Activated T-helper 1 cell treated with anti-CD3 and anti-CD28 coated beads, Interleukin-12 subunit alpha, Interleukin-12 subunit beta, Interleukin-2, Interleukin-4 antibody, amounts not matched to agents 30 ng/mL and 10 ng/mL and 1 ng/mL, durations not matched to agents 14 hours and 24 hours and 36 hours (primary cell): Measurements from ENCODE around the gene TFB2M. TPM values are rescaled to one million over a fixed set of nuclear protein-coding genes. Genes with fewer than 3 reads are reported as not detected.
A peak's percentile ranks its signal among the peaks of the same experiment; 100 is the strongest.

Experiments used
- DNase-seq: peaks from one replicate; pipeline ENCODE4 v3.0.0; 2021; ENCODE audit warnings: low spot score
- H3K27ac Mint-ChIP-seq: one replicate; pipeline ENCODE4 v1.8.0; 2021; ENCODE audit warnings: mild to moderate bottlenecking, mixed read lengths
- H3K27me3 Mint-ChIP-seq: one replicate; pipeline ENCODE4 v1.8.0; 2022; ENCODE audit warnings: mild to moderate bottlenecking, moderate library complexity, mixed read lengths; ENCODE audit not compliant: insufficient read depth
- H3K36me3 Mint-ChIP-seq: one replicate; pipeline ENCODE4 v1.8.0; 2021; ENCODE audit warnings: low read depth, mixed read lengths
- H3K4me1 Mint-ChIP-seq: one replicate; pipeline ENCODE4 v1.8.0; 2021; ENCODE audit warnings: low read depth, mixed read lengths
- H3K4me3 Mint-ChIP-seq: one replicate; pipeline ENCODE4 v1.8.0; 2021; ENCODE audit warnings: mild to moderate bottlenecking, moderate library complexity, mixed read lengths
- H3K9me3 Mint-ChIP-seq: one replicate; pipeline ENCODE4 v1.8.0; 2021; ENCODE audit warnings: mixed read lengths
- intact Hi-C: fragments of 100-400 bp; cut with micrococcal nuclease; formaldehyde crosslinking; loops from one replicate; pipeline ENCODE4 v1.15.1; 2024
- total RNA-seq: library from RNA; stranded (reverse); gene quantifications from 2 replicates; pipeline ENCODE4 v1.2.3, GENCODE V29; 2022

The TFB2M gene
- total RNA-seq, 1 donor from 2014 or later = 30.9 TPM

DNA sequence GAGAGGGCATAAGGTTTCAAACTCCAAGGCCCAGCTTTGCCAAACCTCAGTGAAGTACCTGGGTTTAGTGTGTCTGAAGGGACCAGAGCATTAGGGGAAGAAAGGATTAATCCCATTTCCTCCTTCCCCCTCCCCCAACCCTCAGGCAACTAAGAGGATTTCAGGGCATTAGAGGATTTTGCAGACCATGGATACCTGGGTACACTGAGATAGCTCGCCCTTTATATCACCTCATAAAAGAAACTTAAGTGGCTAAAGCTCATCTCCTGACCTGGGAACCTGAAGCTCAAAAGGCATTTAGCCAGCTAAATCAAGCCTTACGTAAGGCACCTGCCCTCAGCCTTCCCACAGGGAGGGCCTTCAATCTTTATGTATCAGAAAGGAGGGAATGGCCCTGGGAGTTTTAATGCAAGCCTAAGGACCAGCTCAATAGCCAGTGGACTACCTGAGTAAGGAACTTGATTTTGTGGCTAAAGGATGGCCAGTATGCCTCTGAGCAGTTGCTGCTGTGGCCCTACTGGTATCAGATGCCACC lies 32.6 kb downstream of the TFB2M start:
- H3K9me3 Mint-ChIP-seq = peaks cover 15% of the 10 kb centered on the region
- intact Hi-C loops = no loop called here

DNA sequence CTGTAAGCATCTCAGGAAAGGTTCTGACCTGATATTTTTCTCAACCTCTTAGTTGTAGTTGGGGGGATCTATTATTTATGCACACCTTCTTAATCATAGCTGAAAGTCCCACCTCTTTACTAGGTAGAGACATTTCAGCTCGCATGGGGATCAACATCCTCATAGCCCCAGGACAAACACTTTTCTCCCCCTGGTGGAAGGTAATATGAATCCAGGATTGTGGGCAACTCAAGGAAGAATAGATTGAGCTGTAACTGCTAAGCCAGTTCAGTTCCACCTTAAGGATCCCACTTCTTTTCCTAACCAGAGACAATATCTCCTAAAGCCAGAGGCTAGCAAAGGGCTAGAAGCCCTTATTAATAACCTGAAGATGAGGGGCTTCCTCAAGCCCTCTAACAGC lies 33.5 kb downstream of the TFB2M start:
- intact Hi-C loops = no loop called here
- DNase-seq = no peak
- H3K27ac Mint-ChIP-seq = no peak overlapping the region
- no peak overlapping the region for H3K4me3 Mint-ChIP-seq
- peaks cover 8% of the 10 kb centered on the region for H3K4me1 Mint-ChIP-seq
- peaks cover 9% of the 10 kb centered on the region for H3K27me3 Mint-ChIP-seq
- H3K9me3 Mint-ChIP-seq = peaks cover 16% of the 10 kb centered on the region
- H3K36me3 Mint-ChIP-seq = peaks cover 3% of the 10 kb centered on the region

More for the DNA sequence above, 32.6 kb downstream of the TFB2M start:
- Mint-ChIP-seq H3K4me1 (peaks cover 1% of the 10 kb centered on the region), H3K36me3 (no peaks in the 10 kb centered on the region), H3K4me3 (no peak overlapping the region), H3K27ac (no peak overlapping the region), H3K27me3 (peaks cover 3% of the 10 kb centered on the region)
- DNase-seq = no peak

DNA sequence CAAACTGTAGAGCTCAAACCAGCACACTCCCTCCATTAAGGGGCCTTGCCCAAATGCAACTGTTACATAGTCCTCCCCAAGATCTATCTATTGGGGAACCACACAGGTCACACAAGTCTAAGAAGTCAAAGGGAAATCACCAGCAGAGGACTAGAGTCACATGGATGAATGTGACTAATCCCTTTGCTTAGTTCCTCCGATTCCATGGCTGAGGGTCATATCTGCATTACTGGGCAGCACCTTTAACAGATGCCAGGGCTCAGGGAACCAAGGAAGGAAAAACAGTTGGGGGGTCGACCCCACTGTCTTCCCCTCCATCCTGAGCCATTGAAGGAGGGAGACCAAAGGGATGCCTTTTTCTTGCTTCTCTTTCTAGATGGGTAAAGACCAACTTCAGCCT lies 35.6 kb downstream of the TFB2M start:
- Mint-ChIP-seq H3K36me3 (peaks cover 3% of the 10 kb centered on the region), H3K4me1 (peaks cover 13% of the 10 kb centered on the region), H3K4me3 (no peak overlapping the region), H3K9me3 (peaks cover 16% of the 10 kb centered on the region), H3K27ac (no peak overlapping the region), H3K27me3 (peaks cover 9% of the 10 kb centered on the region)
- no peak for DNase-seq
- intact Hi-C loops = no loop called here

DNA sequence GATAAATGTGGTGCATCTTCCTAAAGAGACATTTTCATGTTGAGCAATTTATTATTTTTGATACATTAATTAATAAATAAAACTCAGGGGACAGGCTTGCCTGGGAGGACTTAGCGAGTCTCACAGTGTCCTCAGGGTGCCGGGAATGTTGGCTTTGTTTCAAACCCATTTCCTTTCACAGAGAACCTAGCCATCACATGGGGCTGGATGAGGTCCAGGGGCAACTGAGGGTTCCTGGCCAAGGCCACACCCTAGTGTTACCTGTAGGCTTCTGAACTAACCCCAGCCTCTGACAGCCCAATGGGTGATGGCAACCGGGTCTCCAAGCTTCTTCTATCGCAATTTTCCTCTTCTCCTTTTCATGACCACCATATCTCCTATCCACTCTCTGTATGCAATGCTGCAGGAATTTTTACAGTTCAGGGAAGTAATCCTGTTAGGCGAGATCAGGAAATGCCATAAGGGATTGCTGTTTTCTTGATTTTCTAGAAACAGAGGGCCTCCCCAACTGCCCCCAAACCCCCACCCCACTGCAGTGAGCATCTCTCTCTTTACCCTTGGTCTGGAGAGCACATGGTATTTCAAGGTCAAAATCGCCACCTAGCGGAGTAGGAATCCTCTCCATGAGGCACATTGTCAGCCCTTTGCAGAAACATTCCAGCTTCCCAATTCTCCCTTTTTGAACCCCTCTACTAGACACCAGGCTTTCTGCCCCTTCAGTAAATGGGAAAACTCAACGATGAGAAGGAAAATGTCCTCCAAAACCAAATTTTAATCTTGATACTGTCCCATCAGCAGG lies 36.9 kb downstream of the TFB2M start:
- DNase-seq = no peak
- Mint-ChIP-seq H3K36me3 (peaks cover 3% of the 10 kb centered on the region), H3K4me3 (no peak overlapping the region), H3K27me3 (peaks cover 10% of the 10 kb centered on the region), H3K9me3 (peaks cover 16% of the 10 kb centered on the region), H3K4me1 (peaks cover 13% of the 10 kb centered on the region), H3K27ac (no peak overlapping the region)
- intact Hi-C loops = no loop called here

DNA sequence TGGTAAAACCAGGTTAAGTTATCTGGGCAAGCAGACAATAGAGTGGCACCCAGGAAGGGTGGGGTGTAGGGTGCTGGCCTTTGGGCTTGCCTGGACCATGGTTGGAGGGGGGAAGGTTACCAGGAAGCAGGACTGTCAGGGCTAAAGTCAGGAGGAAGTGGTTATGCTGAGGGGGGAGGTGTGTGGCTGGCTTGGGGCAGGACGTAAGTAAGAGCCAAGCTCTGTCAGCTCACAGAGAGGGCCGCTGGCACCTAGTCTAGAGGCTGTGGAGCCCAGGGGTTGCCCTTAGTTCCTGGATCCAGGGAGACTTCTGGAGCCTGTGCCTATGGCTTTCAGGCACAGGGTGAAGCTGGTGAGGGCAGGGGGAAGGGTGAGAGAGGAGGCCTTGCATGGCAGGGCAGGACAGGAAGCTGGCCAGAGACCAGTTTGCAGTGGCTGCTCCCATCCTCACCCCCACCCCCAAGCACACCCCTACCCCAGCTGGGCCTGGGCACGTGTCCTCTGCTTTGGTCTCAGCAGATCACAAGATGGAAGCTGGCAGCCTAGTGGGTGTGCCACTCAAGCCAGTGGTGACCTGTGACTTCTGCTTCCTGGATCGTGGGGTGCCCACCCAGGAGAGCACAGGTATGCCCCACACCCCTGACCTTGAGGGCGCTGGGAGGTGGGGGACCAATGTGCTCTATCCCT lies 38.5 kb downstream of the TFB2M start:
- DNase-seq = no peak
- H3K27me3 Mint-ChIP-seq = peaks cover 10% of the 10 kb centered on the region
- intact Hi-C loops = no loop called here
- H3K4me3 Mint-ChIP-seq = peak overlapping the region; percentile 12
- peak overlapping the region; percentile 70 for H3K27ac Mint-ChIP-seq
- H3K36me3 Mint-ChIP-seq = peaks cover 3% of the 10 kb centered on the region
- H3K4me1 Mint-ChIP-seq = peaks cover 13% of the 10 kb centered on the region
- H3K9me3 Mint-ChIP-seq = peaks cover 16% of the 10 kb centered on the region

DNA sequence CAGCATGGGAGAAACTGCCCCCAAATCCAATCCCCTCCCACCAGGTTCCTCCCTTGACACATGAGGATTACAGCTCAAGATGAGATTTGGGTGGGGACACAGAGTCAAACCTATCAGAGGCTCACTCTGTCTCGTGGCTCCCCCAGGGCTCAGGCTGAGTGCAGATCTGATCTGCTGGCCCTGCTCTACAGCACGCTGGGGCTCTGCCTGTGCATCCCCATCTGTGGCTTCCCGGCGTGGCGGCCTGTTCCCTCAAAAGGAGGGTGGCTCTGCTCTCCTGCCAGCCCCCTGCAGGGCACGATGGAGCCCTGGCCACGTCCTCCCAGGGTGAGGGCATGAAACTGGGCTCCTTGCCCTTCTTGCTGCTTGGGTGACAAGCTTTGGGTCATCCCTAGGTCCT lies 39.1 kb downstream of the TFB2M start:
- no peak for DNase-seq
- H3K27me3 Mint-ChIP-seq = peaks cover 10% of the 10 kb centered on the region
- H3K4me1 Mint-ChIP-seq = peaks cover 13% of the 10 kb centered on the region
- intact Hi-C loops = no loop called here
- H3K36me3 Mint-ChIP-seq = peaks cover 3% of the 10 kb centered on the region
- H3K9me3 Mint-ChIP-seq = peaks cover 16% of the 10 kb centered on the region
- no peak overlapping the region for H3K4me3 Mint-ChIP-seq
- H3K27ac Mint-ChIP-seq = peak overlapping the region; percentile 70

DNA sequence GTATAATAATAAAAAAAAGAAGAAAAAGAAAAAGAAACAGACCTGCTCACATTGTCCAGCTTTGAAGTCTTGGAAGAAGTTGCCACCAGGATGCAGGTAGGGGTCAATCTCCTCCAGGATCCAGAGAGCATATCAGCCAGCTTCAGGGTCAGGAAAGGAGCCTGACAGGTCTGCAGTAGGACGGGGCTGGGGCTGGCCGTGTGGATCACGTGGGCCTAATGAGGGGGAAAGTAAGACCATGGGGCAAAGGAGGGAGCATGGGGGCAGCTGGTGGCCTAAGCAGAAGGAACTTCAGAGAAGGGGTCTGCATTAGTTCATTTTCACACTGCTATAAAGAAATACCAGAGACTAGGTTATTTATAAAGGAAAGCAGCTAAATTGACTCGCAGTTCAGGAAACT lies 39.7 kb downstream of the TFB2M start:
- no peak for DNase-seq
- intact Hi-C loops = no loop called here
- Mint-ChIP-seq H3K27ac (no peak overlapping the region), H3K4me1 (peaks cover 13% of the 10 kb centered on the region), H3K36me3 (peaks cover 3% of the 10 kb centered on the region), H3K4me3 (no peak overlapping the region), H3K27me3 (peaks cover 10% of the 10 kb centered on the region), H3K9me3 (peaks cover 16% of the 10 kb centered on the region)

DNA sequence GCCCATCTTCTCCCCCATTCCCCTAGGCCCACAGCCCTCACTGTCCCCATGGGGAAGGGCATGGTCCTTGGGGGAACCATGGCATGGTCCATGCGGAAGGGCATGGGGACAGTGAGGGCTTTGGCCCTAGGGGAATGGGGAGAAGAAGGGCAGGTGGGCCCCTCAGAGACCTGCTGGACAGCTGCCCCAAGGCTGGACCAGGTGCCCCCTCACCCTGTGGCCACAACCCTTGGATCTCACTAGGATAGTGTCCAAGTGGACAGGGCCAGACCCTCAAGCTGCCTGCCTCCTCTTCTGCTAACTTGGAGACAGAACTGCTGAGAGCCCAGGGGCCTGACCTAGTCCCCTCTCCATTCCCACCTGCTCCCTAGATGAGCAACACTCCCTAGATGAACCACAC lies 46.5 kb downstream of the TFB2M start:
- no peaks in the 10 kb centered on the region for H3K36me3 Mint-ChIP-seq
- peaks cover 16% of the 10 kb centered on the region for H3K9me3 Mint-ChIP-seq
- no peaks in the 10 kb centered on the region for H3K4me1 Mint-ChIP-seq
- intact Hi-C loops = no loop called here
- H3K27ac Mint-ChIP-seq = no peak overlapping the region
- H3K27me3 Mint-ChIP-seq = no peaks in the 10 kb centered on the region
- DNase-seq = no peak
- no peak overlapping the region for H3K4me3 Mint-ChIP-seq

DNA sequence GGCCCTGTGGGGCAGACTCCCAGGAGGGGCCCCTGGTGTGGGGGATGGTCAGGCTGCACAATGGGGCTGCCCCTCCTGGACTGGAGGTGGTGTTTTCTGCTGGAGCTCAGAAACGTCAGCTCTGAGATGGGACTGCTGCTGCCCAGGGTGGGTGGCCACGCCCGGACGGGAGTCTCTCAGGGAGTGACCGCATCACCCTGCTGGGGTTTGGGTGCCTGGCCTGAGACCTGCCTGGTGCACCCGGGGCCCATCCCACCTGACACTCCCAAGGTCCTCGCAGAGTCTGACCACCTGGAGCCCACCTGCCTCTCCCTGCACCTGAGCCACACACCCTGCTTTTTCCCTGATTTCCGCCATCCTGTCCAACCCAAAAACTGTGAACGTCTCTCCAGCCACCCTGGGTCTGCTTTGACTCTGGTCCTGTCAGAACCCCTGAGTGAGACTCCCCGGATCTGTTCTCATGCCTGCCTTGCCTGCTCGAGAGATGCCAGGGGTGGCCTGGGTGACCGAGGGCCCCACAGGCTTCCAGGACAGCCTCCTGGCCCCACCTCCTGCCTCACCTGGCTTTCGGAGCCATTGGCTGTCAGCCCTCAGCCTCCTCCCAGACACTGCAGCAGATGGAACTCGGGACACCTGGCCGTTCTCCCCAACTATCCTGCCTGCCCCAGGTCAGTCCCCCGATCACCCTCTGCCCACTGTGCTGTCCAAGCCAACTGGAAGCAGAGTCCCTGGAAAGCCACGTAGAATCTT lies 47.4 kb downstream of the TFB2M start:
- no peak for DNase-seq
- H3K36me3 Mint-ChIP-seq = no peaks in the 10 kb centered on the region
- no peaks in the 10 kb centered on the region for H3K27me3 Mint-ChIP-seq
- no peaks in the 10 kb centered on the region for H3K4me1 Mint-ChIP-seq
- intact Hi-C loops = no loop called here
- peaks cover 22% of the 10 kb centered on the region for H3K9me3 Mint-ChIP-seq
- no peak overlapping the region for H3K4me3 Mint-ChIP-seq
- no peak overlapping the region for H3K27ac Mint-ChIP-seq

DNA sequence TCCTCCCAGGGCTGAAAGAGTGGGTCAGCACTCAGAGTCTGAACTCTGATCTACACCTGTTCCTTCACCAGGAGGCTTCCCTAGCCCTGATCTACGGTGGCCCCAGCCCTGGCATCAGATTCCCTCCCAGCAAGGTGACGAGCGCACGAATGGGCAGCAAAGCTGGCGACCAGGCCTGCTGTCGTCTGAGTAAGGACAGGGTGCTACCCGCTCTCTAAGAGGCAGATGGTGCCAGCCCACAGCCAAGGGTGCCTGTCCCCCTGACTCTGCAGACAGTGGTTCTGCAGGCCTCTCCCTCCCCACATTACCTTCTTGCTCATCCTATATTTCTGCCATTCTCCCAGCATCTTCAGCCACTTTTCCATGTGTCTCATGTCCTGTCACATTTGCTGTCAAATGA lies 48.7 kb downstream of the TFB2M start:
- no peaks in the 10 kb centered on the region for H3K4me1 Mint-ChIP-seq
- H3K4me3 Mint-ChIP-seq = no peak overlapping the region
- intact Hi-C loops = no loop called here
- H3K36me3 Mint-ChIP-seq = no peaks in the 10 kb centered on the region
- no peak for DNase-seq
- H3K9me3 Mint-ChIP-seq = peaks cover 24% of the 10 kb centered on the region
- H3K27ac Mint-ChIP-seq = no peak overlapping the region
- no peaks in the 10 kb centered on the region for H3K27me3 Mint-ChIP-seq

DNA sequence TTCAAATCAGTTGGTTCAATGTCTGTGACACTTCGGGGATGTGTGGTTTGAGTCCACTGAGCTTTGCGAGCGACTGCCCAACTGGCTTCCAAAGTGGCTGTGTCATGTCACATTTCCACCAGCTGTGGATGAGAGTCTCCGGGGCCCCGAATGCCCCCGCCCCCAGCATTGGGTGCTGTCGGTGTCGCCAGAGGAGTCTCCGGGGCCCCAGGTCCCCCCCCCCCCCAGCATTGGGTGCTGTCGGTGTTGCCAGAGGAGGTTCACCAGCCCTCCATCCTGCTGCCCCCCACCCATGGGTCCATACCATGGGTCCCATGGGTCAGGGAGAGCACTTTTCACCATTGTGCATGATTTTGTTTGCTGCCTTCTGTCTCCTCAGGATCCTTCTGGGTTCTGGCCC lies 49.9 kb downstream of the TFB2M start:
- no peak overlapping the region for H3K4me3 Mint-ChIP-seq
- intact Hi-C loops = no loop called here
- H3K27ac Mint-ChIP-seq = no peak overlapping the region
- no peaks in the 10 kb centered on the region for H3K4me1 Mint-ChIP-seq
- DNase-seq = no peak
- no peaks in the 10 kb centered on the region for H3K27me3 Mint-ChIP-seq
- peaks cover 24% of the 10 kb centered on the region for H3K9me3 Mint-ChIP-seq
- no peaks in the 10 kb centered on the region for H3K36me3 Mint-ChIP-seq

DNA sequence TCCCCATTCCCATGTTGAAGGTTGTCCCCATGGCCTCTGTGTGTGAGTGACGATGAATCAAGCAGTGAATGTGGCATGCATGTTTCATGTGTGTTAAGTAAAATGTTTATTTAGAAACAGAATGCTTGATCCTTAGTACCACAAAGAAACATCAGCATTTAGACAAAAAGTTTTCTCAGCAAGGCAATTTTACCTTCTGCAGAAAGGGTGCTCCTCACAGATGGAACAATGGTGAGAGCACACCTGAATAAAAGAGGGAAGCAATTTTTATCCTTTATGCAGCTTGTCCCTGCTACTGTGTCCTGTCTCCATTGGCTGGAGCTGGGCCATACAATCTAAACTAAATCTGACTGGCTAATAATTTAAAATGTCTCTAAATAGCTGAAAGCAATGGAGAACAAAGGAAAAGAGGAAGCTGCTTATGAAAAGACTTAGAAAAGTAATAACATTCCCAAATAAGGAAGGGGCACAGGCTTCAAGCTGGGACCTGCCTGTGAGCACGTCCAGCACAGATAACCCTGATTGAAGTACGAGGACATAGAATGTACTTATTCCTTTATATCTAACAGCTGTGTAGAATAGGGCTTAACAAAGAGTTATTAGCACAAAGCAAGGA lies 50.6 kb downstream of the TFB2M start:
- Mint-ChIP-seq H3K4me3 (no peak overlapping the region), H3K36me3 (no peaks in the 10 kb centered on the region), H3K27ac (no peak overlapping the region), H3K4me1 (no peaks in the 10 kb centered on the region), H3K27me3 (no peaks in the 10 kb centered on the region), H3K9me3 (peaks cover 24% of the 10 kb centered on the region)
- intact Hi-C loops = no loop called here
- DNase-seq = no peak
